ENCODE results near the gene CAAP1. TPM values are rescaled to one million over a fixed set of nuclear protein-coding genes. Genes with fewer than 3 reads are reported as not detected.

The CAAP1 gene
- total and polyA plus RNA-seq, 10 of the 15 experiments (the other 5 are each of a cell fraction or from before 2014, with no cell fraction given): 11.0 to 27.5 (median 20.5) TPM

DNA sequence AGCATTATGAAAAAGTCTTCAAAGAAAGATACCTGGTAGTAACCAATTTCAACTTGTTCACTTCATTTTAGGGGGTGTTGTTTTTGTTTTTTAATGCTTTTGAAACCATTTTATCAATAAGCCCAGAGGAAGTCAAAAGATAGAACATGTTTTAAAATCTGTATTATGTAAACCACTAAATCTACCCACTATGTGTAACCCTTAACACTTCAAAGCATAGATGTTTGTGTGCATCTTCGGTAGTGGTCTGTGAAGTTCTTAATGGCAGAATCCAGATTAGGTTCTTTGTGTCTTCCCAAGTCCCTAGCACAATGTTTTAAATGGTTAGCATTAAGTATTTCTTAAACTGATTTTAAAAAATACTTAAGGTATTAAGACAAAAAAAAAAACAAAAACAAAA, 48.2 kb upstream of the CAAP1 start:
- H3K4me3 ChIP-seq: no peak overlapping the region
- H3K4me1 ChIP-seq (ENCODE audit: control insufficient read depth, insufficient read depth, low read length): no peaks in the 10 kb centered on the region
- SMC1A ChIA-PET (ENCODE audit: uncharacterized antibody, unreplicated experiment): interaction anchor here (1.1 kb wide), 1 partner anchor 14 kb away, joined by 4 read pairs; no protein-coding TSS in a partner anchor
- H2AFZ ChIP-seq (ENCODE audit: control insufficient read depth, low read depth, low read length): no peak overlapping the region
- POLR2A ChIA-PET: interaction anchor here (0.8 to 2.7 kb wide), 2 partner anchors 14 to 48 kb away, joined by 3 to 20 read pairs; partner anchors contain the start of gene IFT74
- in situ Hi-C loops (cut with MboI) (no loop called here), intact Hi-C loops (cut with micrococcal nuclease; ENCODE audit: unreplicated experiment) (loop anchor here (10.0 kb wide), 1 partner anchor 196 kb away; no protein-coding TSS in a partner anchor)
- FAIRE-seq: peak; percentile 49
- H3K9me3 ChIP-seq (replicated peaks; ENCODE audit: control insufficient read depth, insufficient read depth, low read length): peaks cover 2% of the 10 kb centered on the region; the same call in 2 of the 3 replicates
- no peak overlapping the region for H3K27ac ChIP-seq (ENCODE audit: control insufficient read depth, insufficient read depth)
- BruUV-seq (replicated peaks): no TSS peak
- TF ChIP-seq BMI1 (IDR thresholded peaks at IDR 0.05; ENCODE audit: borderline replicate concordance): no peak
- no peak for TF ChIP-seq KAT2A (conservative IDR thresholded peaks at IDR 0.05; ENCODE audit: control insufficient read depth, low read depth, low read length)
- TF ChIP-seq RBBP5 (conservative IDR thresholded peaks at IDR 0.05): no peak
- TF ChIP-seq SREBF2 (IDR thresholded peaks at IDR 0.05; ENCODE audit: low read length): no peak
- no peak for TF ChIP-seq YY1 (IDR thresholded peaks at IDR 0.05; ENCODE audit: low read depth, low read length)
- TF ChIP-seq POLR2A (IDR thresholded peaks at IDR 0.05; ENCODE audit: low read depth, low read length): no peak
- no peak for TF ChIP-seq NFYA (IDR thresholded peaks at IDR 0.05; ENCODE audit: borderline replicate concordance, low read depth, low read length)
- no peak for TF ChIP-seq PAX8 (IDR thresholded peaks at IDR 0.05)
- CTCF ChIA-PET: no interaction called here
- no peak overlapping the region for H3K9ac ChIP-seq (ENCODE audit: control insufficient read depth, insufficient read depth, low read length)
- RAD21 ChIA-PET (ENCODE audit: unreplicated experiment): no interaction called here
- H3K4me2 ChIP-seq (ENCODE audit: control insufficient read depth, insufficient read depth): peak overlapping the region; percentile 1; the same call in 1 of the 2 replicates
- H3K79me2 ChIP-seq (ENCODE audit: control insufficient read depth, insufficient read depth, low read length): peaks cover 90% of the 10 kb centered on the region
- DNase-seq (ENCODE audit: low read depth, low spot score): no peak
- H3K27me3 ChIP-seq (replicated peaks in 1 of 2; ENCODE audit: control insufficient read depth in 2 of 2, insufficient read depth in 2 of 2, low read length in 1 of 2): no peaks in the 10 kb centered on the region
- H3K36me3 ChIP-seq (ENCODE audit: control insufficient read depth in 2 of 2, insufficient read depth in 2 of 2, low read length in 1 of 2): peaks cover 0 to 2% of the 10 kb centered on the region in 2 experiments; a peak in 1 of 4 replicates
- no peaks in the 10 kb centered on the region for H4K20me1 ChIP-seq (ENCODE audit: control insufficient read depth, insufficient read depth)
- 96% methylated on average over 1 of the region's 1 CpG for WGBS (ENCODE audit: insufficient coverage, insufficient replicate concordance, low lambda C conversion rate, missing lambda C conversion rate)
- ATAC-seq: no peak
